Testis (tissue), 2 donors: ENCODE data around the gene PXYLP1.

Experiments used
- CTCF ChIP-seq, 3 experiments: fragments of 450-650 bp in 2 of 3; fragments of 200-600 bp in 1 of 3; sonication (generic) in 1 of 3; IDR thresholded peaks; one replicate each; pipeline ENCODE4 v1.5.1; 2016 to 2019; ENCODE audit warnings: antibody characterized with exemption in 3 of 3, mild to moderate bottlenecking in 2 of 3, moderate library complexity in 1 of 3
- POLR2A ChIP-seq: fragments of 450-650 bp; IDR thresholded peaks from one replicate; pipeline ENCODE4 v1.6.1; 2017; ENCODE audit warnings: antibody characterized with exemption, mild to moderate bottlenecking, moderate library complexity

DNA sequence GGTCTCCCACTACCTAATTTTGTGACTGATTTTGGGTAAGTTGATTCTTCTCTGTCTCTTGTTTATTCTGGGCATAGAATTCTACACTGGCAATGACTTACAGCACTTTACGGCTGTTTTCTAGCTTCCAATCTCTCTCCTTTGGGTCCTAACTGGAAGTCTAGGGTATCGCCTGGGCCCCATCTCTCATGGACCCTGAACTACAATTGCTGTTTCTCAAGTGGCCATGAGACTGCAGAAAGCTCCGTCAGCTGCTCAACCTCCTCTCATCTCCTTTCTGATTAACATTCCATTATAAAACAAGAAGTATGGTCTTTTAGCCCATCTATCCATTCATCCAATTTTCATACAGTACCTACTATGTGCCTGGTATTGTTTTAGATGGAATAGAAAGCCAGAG is 4.4 kb upstream of the PXYLP1 start:
- TF ChIP-seq CTCF (IDR thresholded peaks at IDR 0.05) (no peak), POLR2A (no peak)
